Epithelial cell of proximal tubule (primary cell): ENCODE measurements around the gene C1orf226. TPM values are rescaled to one million over a fixed set of nuclear protein-coding genes. Genes with fewer than 3 reads are reported as not detected.

Experiments
- DNase-seq: peaks from one replicate; pipeline ENCODE4 v3.0.0-alpha.2; 2011; ENCODE audit warnings: low read depth
- H3K4me3 ChIP-seq: 2 replicates; pipeline ENCODE4 v1.5.1; 2011; ENCODE audit warnings: low read depth, mild to moderate bottlenecking, low read length
- total RNA-seq: library from RNA; depleted of rRNA; stranded (reverse); fragments of >200 nt; gene quantifications from 2 replicates; pipeline ENCODE4 v1.2.3, GENCODE V29; 2015
- TF ChIP-seq, protein P1 (sequence below): conservative IDR thresholded peaks from 2 replicates; pipeline ENCODE4 v1.5.1; 2012; ENCODE audit warnings: low read depth, mild to moderate bottlenecking, low read length

Gene C1orf226
- total RNA-seq, 1 donor from 2014 or later = 5.9 TPM

DNA sequence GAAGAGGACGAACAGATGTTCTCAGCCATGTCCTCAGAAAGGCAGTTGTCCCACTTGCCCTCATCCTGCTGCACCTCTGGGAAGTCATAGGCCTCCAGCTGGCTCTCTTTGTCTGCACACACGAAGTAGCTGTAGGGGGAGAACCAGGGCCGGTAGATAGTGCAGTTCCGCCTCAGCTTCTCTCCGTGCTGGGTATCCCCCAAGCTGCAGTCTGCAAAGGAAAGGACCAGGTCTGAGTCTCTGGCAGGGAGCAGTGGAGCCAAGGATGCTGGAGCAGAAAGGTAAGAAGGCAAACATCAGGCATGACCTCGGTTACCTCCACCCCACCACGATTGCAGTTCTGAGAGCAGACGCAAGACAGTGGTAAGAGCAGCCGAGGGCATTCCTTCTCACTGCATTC lies 7.1 kb upstream of the C1orf226 start:
- H3K4me3 ChIP-seq = no peak overlapping the region
- no peak for DNase-seq
- TF ChIP-seq, protein P1, sequence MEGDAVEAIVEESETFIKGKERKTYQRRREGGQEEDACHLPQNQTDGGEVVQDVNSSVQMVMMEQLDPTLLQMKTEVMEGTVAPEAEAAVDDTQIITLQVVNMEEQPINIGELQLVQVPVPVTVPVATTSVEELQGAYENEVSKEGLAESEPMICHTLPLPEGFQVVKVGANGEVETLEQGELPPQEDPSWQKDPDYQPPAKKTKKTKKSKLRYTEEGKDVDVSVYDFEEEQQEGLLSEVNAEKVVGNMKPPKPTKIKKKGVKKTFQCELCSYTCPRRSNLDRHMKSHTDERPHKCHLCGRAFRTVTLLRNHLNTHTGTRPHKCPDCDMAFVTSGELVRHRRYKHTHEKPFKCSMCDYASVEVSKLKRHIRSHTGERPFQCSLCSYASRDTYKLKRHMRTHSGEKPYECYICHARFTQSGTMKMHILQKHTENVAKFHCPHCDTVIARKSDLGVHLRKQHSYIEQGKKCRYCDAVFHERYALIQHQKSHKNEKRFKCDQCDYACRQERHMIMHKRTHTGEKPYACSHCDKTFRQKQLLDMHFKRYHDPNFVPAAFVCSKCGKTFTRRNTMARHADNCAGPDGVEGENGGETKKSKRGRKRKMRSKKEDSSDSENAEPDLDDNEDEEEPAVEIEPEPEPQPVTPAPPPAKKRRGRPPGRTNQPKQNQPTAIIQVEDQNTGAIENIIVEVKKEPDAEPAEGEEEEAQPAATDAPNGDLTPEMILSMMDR = no peak

DNA sequence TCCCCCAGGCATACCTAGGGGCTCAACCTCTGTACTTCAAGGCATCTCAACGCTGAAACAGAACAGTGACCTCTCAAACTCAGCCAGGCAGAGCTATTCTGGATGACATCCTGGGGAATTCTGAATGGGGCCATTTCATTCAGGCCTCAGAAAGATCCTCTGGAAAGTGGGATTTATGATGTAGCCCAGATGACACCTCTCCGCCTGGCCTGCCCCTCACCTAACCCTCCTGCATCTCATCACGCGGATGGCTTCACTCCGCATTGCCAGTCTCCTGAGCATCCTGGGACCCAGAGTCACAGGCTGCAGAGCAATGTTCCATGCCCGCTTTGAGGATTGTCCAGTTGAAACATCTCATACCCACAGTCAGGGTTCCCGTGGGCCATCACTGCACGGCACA lies 6.1 kb upstream of the C1orf226 start:
- TF ChIP-seq, protein P1 = no peak
- no peak for DNase-seq
- H3K4me3 ChIP-seq = no peak overlapping the region

DNA sequence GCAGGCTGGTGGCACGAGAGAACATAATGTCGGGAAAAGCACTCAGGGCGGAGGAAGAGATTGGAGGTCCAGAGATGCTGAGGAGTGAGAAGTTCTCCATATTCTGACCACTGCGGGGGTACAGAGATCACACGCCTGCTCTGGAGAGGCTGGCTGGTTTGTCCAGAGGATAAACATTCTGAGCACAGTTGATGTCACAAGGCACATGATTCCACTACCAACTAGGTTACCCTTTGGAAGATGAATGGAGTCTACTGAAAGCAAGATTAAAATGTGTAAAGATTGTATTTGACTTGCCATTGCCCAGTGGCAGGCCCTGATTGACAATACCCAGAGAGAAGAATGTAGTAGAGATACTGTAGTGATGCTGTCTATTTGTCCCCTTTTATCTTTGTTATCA lies 4.8 kb upstream of the C1orf226 start, which contains the start of gene SPATA46:
SPATA46 (minus strand) TSS at position 164 of the 400 bp plus-strand sequence; CDS start at position 100, 64 bp downstream.
- no peak for DNase-seq
- TF ChIP-seq, protein P1 = no peak
- no peak within 1 kb of the TSS for H3K4me3 ChIP-seq

DNA sequence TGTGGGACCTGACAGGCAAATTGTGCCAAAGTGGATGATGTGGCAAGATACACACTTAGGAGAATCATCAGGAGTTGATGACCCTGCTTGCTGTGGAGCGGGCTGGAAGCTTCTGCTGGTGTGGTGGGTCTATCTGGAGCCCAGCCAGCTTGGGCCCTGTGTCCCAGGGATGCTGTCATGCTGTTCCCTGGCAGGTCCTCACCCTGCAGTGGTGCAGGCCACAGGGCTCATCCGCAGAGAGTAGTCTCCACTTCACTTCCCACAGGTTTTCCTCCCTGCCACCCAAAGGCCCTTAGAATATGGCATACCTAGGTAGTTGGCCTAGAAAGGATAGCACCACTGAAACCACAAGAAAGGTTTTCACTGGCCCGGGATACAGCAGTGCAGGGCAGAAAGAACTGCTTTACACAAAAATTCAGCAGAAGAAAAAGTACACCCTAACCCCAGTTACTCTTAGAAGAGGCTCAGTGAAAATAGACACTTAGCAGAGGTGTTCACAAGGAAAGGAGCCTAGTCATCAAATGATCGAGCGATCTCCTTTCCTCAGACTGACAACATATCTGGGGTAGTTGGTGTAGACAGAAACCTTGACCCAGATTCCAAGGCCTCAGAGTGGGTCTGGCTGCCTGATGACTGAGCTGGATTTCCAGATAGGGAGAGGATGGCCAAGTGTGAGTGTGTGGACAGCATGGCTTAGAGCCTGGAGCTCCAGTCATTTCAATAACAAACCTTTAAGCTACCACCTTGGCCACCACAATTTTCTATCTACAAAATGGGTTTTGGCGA lies 1.3 kb upstream of the C1orf226 start:
- no peak for DNase-seq
- TF ChIP-seq, protein P1 = no peak
- no peak overlapping the region for H3K4me3 ChIP-seq

DNA sequence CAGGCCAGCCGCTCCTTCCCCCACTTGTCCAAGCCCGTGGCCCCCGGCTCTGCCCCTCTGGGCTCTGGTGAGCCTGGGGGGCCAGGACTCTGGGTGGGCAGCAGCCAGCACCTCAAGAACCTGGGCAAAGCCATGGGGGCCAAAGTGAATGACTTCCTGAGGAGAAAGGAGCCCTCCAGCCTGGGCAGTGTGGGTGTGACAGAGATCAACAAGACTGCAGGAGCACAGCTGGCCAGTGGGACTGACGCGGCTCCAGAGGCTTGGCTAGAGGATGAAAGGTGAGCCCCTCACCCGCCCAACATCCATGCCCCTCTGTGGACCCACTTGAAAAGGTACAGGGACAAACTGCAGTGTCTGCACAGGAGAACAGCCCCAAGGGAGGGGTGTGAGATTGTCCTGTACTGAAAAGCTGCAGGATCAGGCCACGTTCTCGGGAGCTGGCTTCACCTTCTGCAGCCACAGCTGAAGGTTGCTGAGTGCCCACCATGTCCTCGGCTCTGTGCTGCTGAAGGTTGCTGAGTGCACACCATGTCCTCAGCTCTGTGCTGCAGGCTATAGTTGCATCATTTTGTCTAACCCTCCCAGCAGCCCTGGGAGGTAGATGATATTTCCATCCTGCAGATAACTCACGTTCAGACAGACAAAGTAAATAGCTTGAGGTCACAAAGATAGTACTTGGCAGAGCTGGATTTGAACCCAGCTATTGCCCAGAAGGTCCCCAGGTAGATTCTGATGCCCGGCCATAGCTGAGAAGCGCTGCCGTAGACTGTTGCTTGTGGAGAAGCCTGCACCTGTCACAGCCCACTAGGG lies 618 bp downstream of the C1orf226 start:
- no peak for DNase-seq
- TF ChIP-seq, protein P1 = no peak
- no peak overlapping the region for H3K4me3 ChIP-seq

DNA sequence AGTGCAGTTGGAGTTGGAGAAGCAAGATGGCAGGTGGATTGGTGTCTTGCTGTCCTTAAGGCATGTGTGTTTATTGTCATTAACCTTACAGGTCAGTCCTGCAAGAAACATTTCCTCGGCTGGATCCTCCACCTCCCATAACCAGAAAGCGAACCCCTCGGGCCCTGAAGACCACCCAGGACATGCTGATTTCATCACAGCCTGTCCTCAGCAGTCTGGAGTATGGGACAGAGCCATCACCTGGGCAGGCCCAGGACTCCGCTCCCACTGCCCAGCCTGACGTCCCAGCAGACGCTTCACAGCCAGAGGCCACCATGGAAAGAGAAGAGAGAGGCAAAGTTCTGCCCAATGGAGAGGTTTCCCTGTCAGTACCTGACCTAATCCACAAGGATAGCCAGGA lies 1.6 kb downstream of the C1orf226 start:
- TF ChIP-seq, protein P1 = no peak
- no peak for DNase-seq
- H3K4me3 ChIP-seq = no peak overlapping the region

DNA sequence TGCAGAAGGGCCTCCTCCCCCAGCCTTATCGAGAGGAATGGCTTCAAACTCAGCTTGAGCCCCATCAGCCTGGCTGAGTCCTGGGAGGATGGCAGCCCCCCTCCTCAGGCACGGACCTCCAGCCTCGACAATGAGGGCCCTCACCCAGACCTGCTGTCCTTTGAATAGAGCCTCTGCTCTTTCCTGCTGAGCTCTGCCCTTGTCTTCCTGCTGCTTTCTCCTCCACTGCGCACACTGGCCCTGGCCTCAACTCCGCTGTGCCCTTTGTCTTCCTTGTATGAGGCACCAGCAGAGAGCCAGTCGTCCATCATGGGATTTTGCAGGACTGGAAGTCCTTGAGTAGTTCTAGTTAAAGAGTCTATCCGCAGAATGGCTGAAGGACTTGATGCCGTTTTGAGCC lies 2.0 kb downstream of the C1orf226 start:
- no peak overlapping the region for H3K4me3 ChIP-seq
- DNase-seq = no peak
- TF ChIP-seq, protein P1 = no peak
